Measurements from ENCODE around the gene MMP14. TPM values are rescaled to one million over a fixed set of nuclear protein-coding genes. Genes with fewer than 3 reads are reported as not detected.
A peak's percentile ranks its signal among the peaks of the same experiment; 100 is the strongest.
"Not testable (repeated sequence)": the region's sequence is repeated elsewhere in the genome, so short reads cannot be mapped to it uniquely, and the experiment has no call there.

MMP14 gene
- total RNA-seq, 3 donors from 2014 or later (not counting 1 experiment from before 2014, with no cell fraction given), result 1.2 to 1.7 (median 1.4) TPM

DNA sequence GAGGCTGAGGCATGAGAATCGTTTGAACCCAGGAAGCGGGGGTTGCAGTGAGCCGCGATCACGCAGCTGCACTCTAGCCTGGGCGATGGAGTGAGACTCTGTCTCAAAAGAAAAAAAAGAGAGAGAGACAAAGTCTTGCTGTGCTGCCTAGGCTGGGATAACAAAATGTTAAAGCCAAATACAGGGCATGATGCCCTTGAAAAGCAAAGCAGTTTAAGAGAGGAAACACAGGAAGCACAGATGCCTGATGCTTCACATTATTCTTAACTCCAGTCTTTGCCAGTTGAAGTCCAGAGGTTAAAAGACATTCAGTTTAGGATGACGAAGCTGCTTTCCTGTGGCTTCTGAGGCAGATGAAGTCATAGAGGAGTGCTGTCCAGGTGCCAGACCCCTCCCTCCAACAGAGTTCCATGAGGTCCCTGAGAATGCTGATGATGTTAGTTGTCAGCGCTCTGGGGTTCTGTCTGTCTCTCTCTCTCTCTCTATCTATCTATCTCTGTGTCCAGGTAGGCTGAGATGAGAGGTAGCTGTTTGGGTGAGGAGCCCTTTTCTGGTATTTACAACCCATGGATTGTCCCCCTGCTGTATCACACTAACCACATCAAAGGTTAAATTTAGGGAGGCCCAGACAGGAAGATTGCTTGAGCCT lies 11.6 kb upstream of the MMP14 start:
- Histone ChIP-seq H3K36me3 (ENCODE audit: control insufficient read depth, insufficient read depth, low read length) (no peaks in the 10 kb centered on the region), H3K4me3 (ENCODE audit: low read length) (no peak overlapping the region), H3K4me1 (ENCODE audit: control insufficient read depth, insufficient read depth, low read length) (peaks cover 21% of the 10 kb centered on the region), H3K27ac (ENCODE audit: low read length) (no peak overlapping the region), H3K9me3 (ENCODE audit: control insufficient read depth, insufficient read depth, low read length) (no peaks in the 10 kb centered on the region), H3K27me3 (ENCODE audit: control insufficient read depth, insufficient read depth, low read length) (peaks cover 9% of the 10 kb centered on the region)
- no peak for DNase-seq
- WGBS (ENCODE audit: insufficient coverage), result 13% methylated on average over 7 of the region's 8 CpGs
- Mint-ChIP-seq H3K4me1 (peaks cover 13 to 18% of the 10 kb centered on the region in 2 donors), H3K9me3 (no peaks in the 10 kb centered on the region), H3K27ac (no peak overlapping the region), H3K4me3 (no peak overlapping the region), H3K36me3 (no peaks in the 10 kb centered on the region), H3K27me3 (ENCODE audit: low read depth in 2 of 2) (peaks cover 29 to 39% of the 10 kb centered on the region in 2 donors)
- TF ChIP-seq CTCF (IDR thresholded peaks at IDR 0.05), result no peak
- no peak for ATAC-seq
- intact Hi-C loops (cut with micrococcal nuclease), result loop anchor here (5.0 kb wide), 2 partner anchors 157 to 238 kb away; partner anchors contain the start of genes AJUBA and DAD1

- H3K4me3 Mint-ChIP-seq, result peak overlapping the region; percentile 94
- not testable (repeated sequence) for H3K36me3 ChIP-seq (ENCODE audit: control insufficient read depth, insufficient read depth, low read length); H3K27me3 ChIP-seq (ENCODE audit: control insufficient read depth, insufficient read depth, low read length); H3K9me3 ChIP-seq (ENCODE audit: control insufficient read depth, insufficient read depth, low read length); DNase-seq; H3K36me3 Mint-ChIP-seq; H3K9me3 Mint-ChIP-seq
- WGBS (ENCODE audit: insufficient coverage), result 85% methylated on average over 9 of the region's 12 CpGs
- H3K4me1 ChIP-seq (ENCODE audit: control insufficient read depth, insufficient read depth, low read length), result peaks cover 13% of the 10 kb centered on the region
- peak in 1 of 3 donors; percentile 2 for ATAC-seq
- intact Hi-C loops (cut with micrococcal nuclease), result loop anchor here (5.0 kb wide), 1 partner anchor 242 kb away; the partner anchor contains the start of gene DAD1
- peaks cover 16% of the 10 kb centered on the region in 2 donors for H3K4me1 Mint-ChIP-seq
- peak overlapping the region; percentile 84 for H3K27ac ChIP-seq (ENCODE audit: low read length)
- H3K4me3 ChIP-seq (ENCODE audit: low read length), result peak overlapping the region; percentile 61
- H3K27ac Mint-ChIP-seq, result peak overlapping the region; percentile 93 to 94
- H3K27me3 Mint-ChIP-seq (ENCODE audit: low read depth in 2 of 2), result peaks cover 8 to 15% of the 10 kb centered on the region in 2 donors
Observed at GRCh38 chr14:22829076-22829660, 7.2 kb upstream of the MMP14 start.

GRCh38 chr14:22829661-22830442 lies 6.5 kb upstream of the MMP14 start, which contains the start of gene MRPL52:
TSS of gene MRPL52 (plus strand) at chr14:22829887. CDS start at chr14:22829913, 26 bp downstream.
- H3K27ac Mint-ChIP-seq, result peak within 1 kb of the TSS; percentile 93 to 94
- no peaks in the 10 kb centered on the region for H3K9me3 Mint-ChIP-seq
- peaks cover 8% of the 10 kb centered on the region in 2 donors for H3K27me3 Mint-ChIP-seq (ENCODE audit: low read depth in 2 of 2)
- H3K4me3 Mint-ChIP-seq, result peak within 1 kb of the TSS; percentile 94
- DNase-seq (peak; percentile 77 to 97), ATAC-seq (peak; percentile 96 to 97 (median 96))
- WGBS (ENCODE audit: insufficient coverage), result under 1% methylated on average over 41 of the region's 41 CpGs
- intact Hi-C loops (cut with micrococcal nuclease), result loop anchor here (5.0 kb wide), 1 partner anchor 243 kb away; the partner anchor contains the start of gene DAD1
- H3K4me3 ChIP-seq (ENCODE audit: low read length), result peak within 1 kb of the TSS; percentile 61
- H3K36me3 Mint-ChIP-seq, result no peaks in the 10 kb centered on the region
- H3K36me3 ChIP-seq (ENCODE audit: control insufficient read depth, insufficient read depth, low read length), result peaks cover 9% of the 10 kb centered on the region
- H3K4me1 ChIP-seq (ENCODE audit: control insufficient read depth, insufficient read depth, low read length), result peaks cover 13% of the 10 kb centered on the region
- no peaks in the 10 kb centered on the region for H3K9me3 ChIP-seq (ENCODE audit: control insufficient read depth, insufficient read depth, low read length)
- TF ChIP-seq CTCF (IDR thresholded peaks at IDR 0.05), result no peak
- peak within 1 kb of the TSS; percentile 84 for H3K27ac ChIP-seq (ENCODE audit: low read length)
- peaks cover 16% of the 10 kb centered on the region in 2 donors for H3K4me1 Mint-ChIP-seq
- H3K27me3 ChIP-seq (ENCODE audit: control insufficient read depth, insufficient read depth, low read length), result no peaks in the 10 kb centered on the region

Measured in natural killer cell (primary cell).